ENCODE data around the gene MR1. TPM values are rescaled to one million over a fixed set of nuclear protein-coding genes. Genes with fewer than 3 reads are reported as not detected.

Gene MR1
- total RNA-seq, 2 experiments from 2014 or later: 15.7 to 16.7 TPM

- no peaks in the 10 kb centered on the region for H3K27me3 Mint-ChIP-seq
- DNase-seq: no peak
- ATAC-seq: no peak
- intact Hi-C loops (cut with micrococcal nuclease): no loop called here
- CTCF ChIA-PET: interaction anchor here (1.3 to 3.2 kb wide), 5 partner anchors 9 to 104 kb away, joined by 4 to 18 read pairs (median 13); no protein-coding TSS in a partner anchor
- H3K36me3 Mint-ChIP-seq (ENCODE audit: low read depth): peaks cover 21% of the 10 kb centered on the region
- peak overlapping the region; percentile 88 for H3K27ac Mint-ChIP-seq
- POLR2A ChIA-PET: interaction anchor here (2.6 to 2.7 kb wide), 2 partner anchors 28 to 39 kb away, joined by 15 to 27 read pairs; partner anchors contain the start of gene STX6
- no peak overlapping the region for H3K4me3 Mint-ChIP-seq
- peaks cover 13% of the 10 kb centered on the region for H3K9me3 Mint-ChIP-seq
- no peak for TF ChIP-seq CTCF (IDR thresholded peaks at IDR 0.05)
- peaks cover 20% of the 10 kb centered on the region for H3K4me1 Mint-ChIP-seq (ENCODE audit: low read depth)
Measured at GRCh38 chr1:181061487-181061886, 27.7 kb downstream of the MR1 start.

GRCh38 chr1:181061891-181062835 lies 28.4 kb downstream of the MR1 start:
- intact Hi-C loops (cut with micrococcal nuclease): no loop called here
- peak; percentile 60 for DNase-seq

GRCh38 chr1:181062836-181063428 lies 29.1 kb downstream of the MR1 start:
- ATAC-seq (peak; percentile 93), DNase-seq (peak; percentile 80)
- ChIA-PET POLR2A (interaction anchor here (0.7 to 2.7 kb wide), 15 partner anchors 10 to 370 kb away, joined by 3 to 27 read pairs (median 5); partner anchors contain the start of gene STX6), CTCF (interaction anchor here (1.0 to 3.2 kb wide), 12 partner anchors 8 to 181 kb away, joined by 3 to 18 read pairs (median 6); no protein-coding TSS in a partner anchor)
- H3K27ac Mint-ChIP-seq: peak overlapping the region; percentile 88
- intact Hi-C loops (cut with micrococcal nuclease): no loop called here
- peak overlapping the region; percentile 61 for H3K4me3 Mint-ChIP-seq
- H3K9me3 Mint-ChIP-seq: peaks cover 13% of the 10 kb centered on the region
- no peaks in the 10 kb centered on the region for H3K27me3 Mint-ChIP-seq
- TF ChIP-seq CTCF (IDR thresholded peaks at IDR 0.05): no peak
- H3K36me3 Mint-ChIP-seq (ENCODE audit: low read depth): peaks cover 18% of the 10 kb centered on the region
- H3K4me1 Mint-ChIP-seq (ENCODE audit: low read depth): peaks cover 20% of the 10 kb centered on the region

More at GRCh38 chr1:181061891-181062835, 28.4 kb downstream of the MR1 start:
- H3K36me3 Mint-ChIP-seq (ENCODE audit: low read depth): peaks cover 19% of the 10 kb centered on the region
- peaks cover 13% of the 10 kb centered on the region for H3K9me3 Mint-ChIP-seq
- peak overlapping the region; percentile 88 for H3K27ac Mint-ChIP-seq
- CTCF ChIA-PET: interaction anchor here (1.0 to 3.2 kb wide), 12 partner anchors 10 to 180 kb away, joined by 3 to 18 read pairs (median 6); no protein-coding TSS in a partner anchor
- peak; percentile 72 for ATAC-seq
- no peak for TF ChIP-seq CTCF (IDR thresholded peaks at IDR 0.05)
- no peaks in the 10 kb centered on the region for H3K27me3 Mint-ChIP-seq
- POLR2A ChIA-PET: interaction anchor here (0.7 to 2.7 kb wide), 14 partner anchors 11 to 96 kb away, joined by 3 to 27 read pairs (median 5); partner anchors contain the start of gene STX6
- H3K4me1 Mint-ChIP-seq (ENCODE audit: low read depth): peaks cover 20% of the 10 kb centered on the region
- H3K4me3 Mint-ChIP-seq: peak overlapping the region; percentile 61

GRCh38 chr1:181064011-181064623 lies 30.3 kb downstream of the MR1 start:
- H3K27me3 Mint-ChIP-seq: no peaks in the 10 kb centered on the region
- H3K27ac Mint-ChIP-seq: no peak overlapping the region
- ATAC-seq: no peak
- intact Hi-C loops (cut with micrococcal nuclease): no loop called here
- peaks cover 12% of the 10 kb centered on the region for H3K9me3 Mint-ChIP-seq
- peaks cover 11% of the 10 kb centered on the region for H3K36me3 Mint-ChIP-seq (ENCODE audit: low read depth)
- no peak for DNase-seq
- POLR2A ChIA-PET: interaction anchor here (0.9 to 2.7 kb wide), 5 partner anchors 22 to 42 kb away, joined by 3 to 27 read pairs (median 7); partner anchors contain the start of gene STX6
- no peak for TF ChIP-seq CTCF (IDR thresholded peaks at IDR 0.05)
- H3K4me3 Mint-ChIP-seq: no peak overlapping the region
- CTCF ChIA-PET: interaction anchor here (1.7 to 3.2 kb wide), 4 partner anchors 9 to 26 kb away, joined by 3 to 16 read pairs (median 6); no protein-coding TSS in a partner anchor
- H3K4me1 Mint-ChIP-seq (ENCODE audit: low read depth): peaks cover 20% of the 10 kb centered on the region

Measured in activated CD8-positive, alpha-beta T cell treated with anti-CD3 and anti-CD28 coated beads for 36 hours (primary cell).